ENCODE measurements around the gene ANKRA2. TPM values are rescaled to one million over a fixed set of nuclear protein-coding genes. Genes with fewer than 3 reads are reported as not detected.

Gene ANKRA2
- total and polyA plus RNA-seq, 2 of the 4 experiments (the other 2 are of a cell fraction) = 10.8 to 12.5 TPM

- Histone ChIP-seq H4K8ac (ENCODE audit: low read depth in 2 of 2, low read length in 2 of 2) (no peak overlapping the region), H2BK120ac (ENCODE audit: low read depth, low read length) (no peak overlapping the region), H3K4me1 (ENCODE audit: control insufficient read depth, insufficient read depth, low read length) (no peaks in the 10 kb centered on the region), H3K79me1 (ENCODE audit: low read depth in 1 of 2, low read length in 2 of 2) (no peaks in the 10 kb centered on the region), H2AFZ (replicated peaks; ENCODE audit: low read length, poor library complexity) (no peak overlapping the region), H3K27ac (ENCODE audit: insufficient read depth, low read length) (no peak overlapping the region), H3K4ac (ENCODE audit: low read depth, low read length) (no peak overlapping the region), H3K36me3 (ENCODE audit: control insufficient read depth, insufficient read depth, low read length) (no peaks in the 10 kb centered on the region), H3K9me1 (ENCODE audit: insufficient read depth, low read length) (0 out of 2 replicates have a peak, but pooled peaks cover 4% of the 10 kb centered on the region), H3K4me3 (ENCODE audit: insufficient read depth, low read depth, low read length) (no peak overlapping the region), H4K20me1 (ENCODE audit: insufficient read depth, low read length) (no peaks in the 10 kb centered on the region), H4K5ac (ENCODE audit: low read depth, low read length) (no peak overlapping the region), H3K27me3 (ENCODE audit: control insufficient read depth, insufficient read depth, low read length) (no peaks in the 10 kb centered on the region), H3K9me3 (ENCODE audit: control insufficient read depth, insufficient read depth, low read length) (no peaks in the 10 kb centered on the region), H3K23ac (ENCODE audit: low read depth, low read length) (no peak overlapping the region), H4K91ac (ENCODE audit: insufficient read depth, low read depth, low read length) (no peak overlapping the region), H3K4me2 (ENCODE audit: low read depth, low read length) (no peak overlapping the region), H2BK15ac (ENCODE audit: low read depth, low read length) (no peak overlapping the region), H3K14ac (replicated peaks; ENCODE audit: low read depth, low read length) (no peak overlapping the region), H3K18ac (ENCODE audit: low read depth, low read length) (no peak overlapping the region), H2AK5ac (ENCODE audit: low read depth, low read length) (no peak overlapping the region), H2BK5ac (ENCODE audit: low read depth, low read length, poor library complexity, severe bottlenecking) (no peak overlapping the region), H2AK9ac (replicated peaks; ENCODE audit: low read depth, low read length, poor library complexity) (no peak overlapping the region), H3K9ac (ENCODE audit: low read depth, low read length) (no peak overlapping the region), H2BK20ac (ENCODE audit: low read depth, low read length) (no peak overlapping the region), H3K56ac (ENCODE audit: extremely low read depth, insufficient read depth, low read length) (no peak overlapping the region)
- ATAC-seq (ENCODE audit: low read depth) = no peak
- intact Hi-C loops (cut with micrococcal nuclease) (no loop called here), in situ Hi-C loops (cut with MboI; ENCODE audit: low sequenced_read_pairs) (no loop called here), dilution Hi-C loops (cut with HindIII; ENCODE audit: low sequenced_read_pairs, unreplicated experiment) (no loop called here)
- DNase-seq = no peak
- WGBS, 2 experiments (ENCODE audit: extremely low coverage in 2 of 2, insufficient read length in 1 of 2) = no CpG with 5 or more reads among the region's 2 CpGs
- ChIA-PET CTCF (no interaction called here), POLR2A (ENCODE audit: unreplicated experiment) (no interaction called here)
- TF ChIP-seq CHD1 (IDR thresholded peaks at IDR 0.05; ENCODE audit: low read depth, low read length) = no peak
- TF ChIP-seq MXI1 (IDR thresholded peaks at IDR 0.05; ENCODE audit: borderline replicate concordance, low read depth, low read length) = no peak
- TF ChIP-seq CEBPB (IDR thresholded peaks at IDR 0.05; ENCODE audit: low read depth, low read length) = no peak
- no peak for TF ChIP-seq ELK1 (IDR thresholded peaks at IDR 0.05; ENCODE audit: borderline replicate concordance, low read depth, low read length)
- TF ChIP-seq POLR2A (IDR thresholded peaks at IDR 0.05; ENCODE audit: low read depth, low read length) = no peak
- no peak for TF ChIP-seq MAFK (IDR thresholded peaks at IDR 0.05; ENCODE audit: low read depth, low read length)
- no peak for TF ChIP-seq NFE2L2 (IDR thresholded peaks at IDR 0.05; ENCODE audit: low read depth, low read length)
- TF ChIP-seq RCOR1 (IDR thresholded peaks at IDR 0.05; ENCODE audit: insufficient replicate concordance, low read length) = no peak
- BruUV-seq (replicated peaks) = no TSS peak
Measured at GRCh38 chr5:73514418-73514817, 51.0 kb downstream of the ANKRA2 start.
